Breast epithelium (tissue), 4 donors: ENCODE results near the gene BFSP2. TPM values are rescaled to one million over a fixed set of nuclear protein-coding genes. Genes with fewer than 3 reads are reported as not detected.

Source experiments
- DNase-seq, 2 donors: peaks; one replicate each; pipeline ENCODE4 v3.0.0-alpha.2; 2019; ENCODE audit warnings: low spot score in 2 of 2
- H3K27ac ChIP-seq, 2 donors: fragments of 200-600 bp; sonication (generic) in 1 of 2; one replicate each; pipeline ENCODE4 v1.5.1; 2016 to 2019; ENCODE audit warnings: mild to moderate bottlenecking in 1 of 2
- H3K27me3 ChIP-seq, 2 donors: fragments of 200-600 bp; sonication (generic) in 1 of 2; one replicate each; pipeline versions ENCODE4 v1.5.1 to v1.6.0; 2017 to 2019; ENCODE audit warnings: control low read depth in 1 of 2, mild to moderate bottlenecking in 1 of 2
- H3K36me3 ChIP-seq: fragments of 200-600 bp; one replicate; pipeline ENCODE4 v1.5.1; 2019
- H3K4me1 ChIP-seq, 2 donors: fragments of 200-600 bp; sonication (generic); one replicate each; pipeline ENCODE4 v1.5.1; 2016 to 2019; ENCODE audit warnings: control low read depth in 1 of 2
- H3K4me3 ChIP-seq, 3 donors: fragments of 200-600 bp; sonication (generic); 1 replicate in 2 of 3; 2 replicates in 1 of 3; pipeline ENCODE4 v1.5.1; 2016 to 2019; ENCODE audit warnings: mild to moderate bottlenecking in 3 of 3, moderate library complexity in 2 of 3
- H3K9me3 ChIP-seq, 2 donors: fragments of 200-600 bp; sonication (generic) in 1 of 2; one replicate each; pipeline ENCODE4 v1.5.1; 2016 to 2019; ENCODE audit warnings: control low read depth in 1 of 2
- CTCF ChIP-seq, 3 donors: fragments of 450-650 bp; IDR thresholded peaks; one replicate each; pipeline ENCODE4 v1.5.1; 2016 to 2017; ENCODE audit warnings: antibody characterized with exemption in 3 of 3, mild to moderate bottlenecking in 3 of 3, moderate library complexity in 3 of 3
- POLR2A ChIP-seq: fragments of 450-650 bp; IDR thresholded peaks from one replicate; pipeline ENCODE4 v1.6.1; 2016; ENCODE audit warnings: antibody characterized with exemption, mild to moderate bottlenecking, moderate library complexity
- POLR2AphosphoS5 ChIP-seq, 3 donors: sonication (generic); formaldehyde crosslinking; IDR thresholded peaks; one replicate each; pipeline ENCODE4 v1.6.1; 2017; ENCODE audit warnings: antibody characterized with exemption in 3 of 3
- intact Hi-C: fragments of 100-400 bp; cut with DNase I; formaldehyde crosslinking; loops from one replicate; pipeline ENCODE4 v1.15.1; 2023; ENCODE audit warnings: low total_unique reads
- total RNA-seq, 3 donors: library from RNA; depleted of rRNA; stranded (reverse); fragments of >200 nt; gene quantifications; one replicate each; pipeline ENCODE4 v1.1.0, GENCODE V29; 2016

Gene BFSP2
- total RNA-seq, 3 donors from 2014 or later, result not detected

GRCh38 chr3:133447750-133448477 is 48.1 kb downstream of the BFSP2 start:
- intact Hi-C loops, result no loop called here
- Histone ChIP-seq H3K9me3 (no peaks in the 10 kb centered on the region), H3K4me3 (no peak overlapping the region), H3K27me3 (no peaks in the 10 kb centered on the region), H3K4me1 (no peaks in the 10 kb centered on the region), H3K36me3 (no peaks in the 10 kb centered on the region), H3K27ac (peak overlapping the region; percentile 13 to 15)
- DNase-seq, result no peak
- TF ChIP-seq CTCF (IDR thresholded peaks at IDR 0.05) (no peak), POLR2A (no peak), POLR2AphosphoS5 (IDR thresholded peaks at IDR 0.05) (no peak)

GRCh38 chr3:133448478-133449122 is 48.7 kb downstream of the BFSP2 start:
- Histone ChIP-seq H3K36me3 (no peaks in the 10 kb centered on the region), H3K27me3 (no peaks in the 10 kb centered on the region), H3K4me3 (no peak overlapping the region), H3K4me1 (no peaks in the 10 kb centered on the region), H3K27ac (peak overlapping the region; percentile 13 to 15), H3K9me3 (no peaks in the 10 kb centered on the region)
- DNase-seq, result no peak
- intact Hi-C loops, result no loop called here
- TF ChIP-seq POLR2A (no peak), POLR2AphosphoS5 (IDR thresholded peaks at IDR 0.05) (no peak), CTCF (IDR thresholded peaks at IDR 0.05) (no peak)

GRCh38 chr3:133451309-133451708 is 51.5 kb downstream of the BFSP2 start:
- DNase-seq, result no peak
- H3K4me3 ChIP-seq, result no peak overlapping the region
- H3K27ac ChIP-seq, result no peak overlapping the region
- no peaks in the 10 kb centered on the region for H3K36me3 ChIP-seq
- intact Hi-C loops, result no loop called here
- no peak for TF ChIP-seq POLR2AphosphoS5 (IDR thresholded peaks at IDR 0.05)
- no peak for TF ChIP-seq CTCF (IDR thresholded peaks at IDR 0.05)
- TF ChIP-seq POLR2A, result no peak
- no peaks in the 10 kb centered on the region for H3K4me1 ChIP-seq
- no peaks in the 10 kb centered on the region for H3K9me3 ChIP-seq
- no peaks in the 10 kb centered on the region for H3K27me3 ChIP-seq

GRCh38 chr3:133452641-133453319 is 52.9 kb downstream of the BFSP2 start:
- peak overlapping the region in 1 of 2 donors; percentile 21 for H3K27ac ChIP-seq
- intact Hi-C loops, result no loop called here
- no peak overlapping the region for H3K4me3 ChIP-seq
- peak in 1 of 2 donors; percentile 62 for DNase-seq
- H3K27me3 ChIP-seq, result no peaks in the 10 kb centered on the region
- H3K9me3 ChIP-seq, result no peaks in the 10 kb centered on the region
- H3K36me3 ChIP-seq, result no peaks in the 10 kb centered on the region
- TF ChIP-seq CTCF (IDR thresholded peaks at IDR 0.05) (no peak), POLR2AphosphoS5 (IDR thresholded peaks at IDR 0.05) (no peak), POLR2A (no peak)
- H3K4me1 ChIP-seq, result no peaks in the 10 kb centered on the region

GRCh38 chr3:133453383-133453782 is 53.5 kb downstream of the BFSP2 start:
- intact Hi-C loops, result no loop called here
- no peaks in the 10 kb centered on the region for H3K36me3 ChIP-seq
- H3K9me3 ChIP-seq, result no peaks in the 10 kb centered on the region
- no peak overlapping the region for H3K4me3 ChIP-seq
- H3K4me1 ChIP-seq, result no peaks in the 10 kb centered on the region
- no peak for TF ChIP-seq POLR2A
- TF ChIP-seq CTCF (IDR thresholded peaks at IDR 0.05), result no peak
- no peak for TF ChIP-seq POLR2AphosphoS5 (IDR thresholded peaks at IDR 0.05)
- no peaks in the 10 kb centered on the region for H3K27me3 ChIP-seq
- no peak for DNase-seq
- no peak overlapping the region for H3K27ac ChIP-seq
